GM12878 (cell line): ENCODE measurements around the gene EFCC1. TPM values are rescaled to one million over a fixed set of nuclear protein-coding genes. Genes with fewer than 3 reads are reported as not detected.

Experiments used
- ATAC-seq: fragments of 200-7000 bp; cut with Tn5 transposase; 3 replicates; pipeline ENCODE4 v1.9.1; 2020; ENCODE audit warnings: mild to moderate bottlenecking, moderate library complexity
- BruUV-seq: library from RNA; stranded (reverse); fragments of 400-500 nt; replicated peaks from 2 replicates; lab custom pipeline; 2021; lab: Mats Ljungman, UMichigan
- CTCF ChIA-PET: fragments of 300-600 bp; sonication (Branson Sonifier 250); formaldehyde crosslinking; extraction: SDS; loops from one replicate; lab custom pipeline; 2021; ENCODE audit warnings: inconsistent platforms; lab: Yijun Ruan, JAX
- POLR2A ChIA-PET: fragments of 350-600 bp; formaldehyde crosslinking; extraction: SDS; loops from one replicate; lab custom pipeline; 2021; ENCODE audit warnings: inconsistent platforms; lab: Charles Lee
- RAD21 ChIA-PET: fragments of 300-600 bp; sonication (Branson Sonifier 250); formaldehyde crosslinking; loops from one replicate; lab custom pipeline; 2023; ENCODE audit warnings: antibody characterized with exemption; ENCODE audit not compliant: unreplicated experiment; lab: Charles Lee
- SMC1A ChIA-PET: fragments of 300-600 bp; sonication (Branson Sonifier 250); formaldehyde crosslinking; loops from one replicate; lab custom pipeline; 2023; ENCODE audit not compliant: unreplicated experiment, uncharacterized antibody; lab: Charles Lee
- DNase-seq: peaks from one replicate; pipeline ENCODE4 v3.0.0-alpha.2; 2011; ENCODE audit warnings: low read depth, low spot score
- FAIRE-seq: peaks from 3 replicates; lab custom pipeline; 2011; peaks lifted over from hg19 to GRCh38; lab: Jason Lieb, UNC
- H2AFZ ChIP-seq: 2 replicates; pipeline ENCODE4 v1.6.0; 2011; ENCODE audit warnings: low read depth, low read length, control low read depth; ENCODE audit not compliant: control insufficient read depth
- H3K27ac ChIP-seq: 2 replicates; pipeline ENCODE4 v1.5.1; 2011; ENCODE audit warnings: control low read depth; ENCODE audit not compliant: control insufficient read depth, insufficient read depth
- H3K27me3 ChIP-seq, 2 experiments: replicated peaks in 1 of 2; 2 replicates each; pipeline versions ENCODE4 v1.6.0 to v1.6.1; 2011; ENCODE audit warnings: low read length in 1 of 2; ENCODE audit not compliant: control insufficient read depth in 2 of 2, insufficient read depth in 2 of 2
- H3K36me3 ChIP-seq, 2 experiments: 2 replicates each; pipeline ENCODE4 v1.5.1; 2011; ENCODE audit warnings: low read length in 1 of 2; ENCODE audit not compliant: control insufficient read depth in 2 of 2, insufficient read depth in 2 of 2
- H3K4me1 ChIP-seq: 2 replicates; pipeline ENCODE4 v1.6.1; 2011; ENCODE audit warnings: mild to moderate bottlenecking, low read length, moderate library complexity, mixed read lengths; ENCODE audit not compliant: control insufficient read depth, insufficient read depth
- H3K4me2 ChIP-seq: 2 replicates; pipeline ENCODE4 v1.6.0; 2011; ENCODE audit warnings: control low read depth; ENCODE audit not compliant: control insufficient read depth, insufficient read depth
- H3K4me3 ChIP-seq: fragments of 200-600 bp; sonication (generic); 2 replicates; pipeline ENCODE4 v1.5.1; 2016
- H3K79me2 ChIP-seq: 2 replicates; pipeline ENCODE4 v1.6.0; 2011; ENCODE audit warnings: low read length; ENCODE audit not compliant: control insufficient read depth, insufficient read depth
- H3K9ac ChIP-seq: 2 replicates; pipeline ENCODE4 v1.8.0; 2011; ENCODE audit warnings: low read length, control low read depth, mixed read lengths; ENCODE audit not compliant: control insufficient read depth, insufficient read depth
- H3K9me3 ChIP-seq: replicated peaks from 3 replicates; pipeline ENCODE4 v1.5.1; 2011; ENCODE audit warnings: mild to moderate bottlenecking, low read length; ENCODE audit not compliant: control insufficient read depth, insufficient read depth
- H4K20me1 ChIP-seq: 2 replicates; pipeline ENCODE4 v1.6.0; 2011; ENCODE audit not compliant: control insufficient read depth, insufficient read depth
- BCL3 ChIP-seq: IDR thresholded peaks from 2 replicates; pipeline ENCODE4 v1.6.1; 2011; ENCODE audit warnings: borderline replicate concordance, low read depth, mild to moderate bottlenecking, moderate library complexity, low read length; ENCODE audit not compliant: insufficient read depth, poor library complexity, severe bottlenecking
- CBX3 ChIP-seq: fragments of 200-600 bp; sonication (generic); IDR thresholded peaks from 2 replicates; pipeline ENCODE4 v1.6.1; 2016; ENCODE audit warnings: low read depth, borderline replicate concordance
- CREB1 ChIP-seq: IDR thresholded peaks from 2 replicates; pipeline ENCODE4 v1.6.1; 2012; ENCODE audit warnings: low read depth, mild to moderate bottlenecking, inconsistent platforms
- ETV6 ChIP-seq, 2 experiments: fragments of 450-650 bp in 1 of 2; IDR thresholded peaks in 1 of 2; conservative IDR thresholded peaks in 1 of 2; 2 replicates each; pipeline ENCODE4 v1.6.1; 2014; ENCODE audit warnings: antibody characterized with exemption in 1 of 2, borderline replicate concordance in 1 of 2, low read depth in 1 of 2, mild to moderate bottlenecking in 1 of 2, moderate library complexity in 1 of 2
- EZH2 ChIP-seq: IDR thresholded peaks from 2 replicates; pipeline ENCODE4 v1.6.1; 2012; ENCODE audit warnings: low read depth, mild to moderate bottlenecking, control low read depth, inconsistent platforms, low read length, borderline replicate concordance; ENCODE audit not compliant: control insufficient read depth
- FOS ChIP-seq: IDR thresholded peaks from 3 replicates; pipeline ENCODE4 v1.6.1; 2011; ENCODE audit warnings: borderline replicate concordance; ENCODE audit not compliant: insufficient read length; ENCODE audit errors: extremely low read depth
- HDAC2 ChIP-seq: fragments of 200-600 bp; sonication (generic); IDR thresholded peaks from 2 replicates; pipeline ENCODE4 v1.6.1; 2017
- IKZF1 ChIP-seq: fragments of 450-650 bp; conservative IDR thresholded peaks from 2 replicates; pipeline ENCODE4 v1.6.1; 2017; ENCODE audit warnings: antibody characterized with exemption, mild to moderate bottlenecking
- KAT2A ChIP-seq: conservative IDR thresholded peaks from 2 replicates; pipeline ENCODE4 v1.6.1; 2011; ENCODE audit warnings: low read depth, low read length; ENCODE audit not compliant: control insufficient read depth
- NFYA ChIP-seq: IDR thresholded peaks from 2 replicates; pipeline ENCODE4 v1.6.1; 2011; ENCODE audit warnings: low read depth, mild to moderate bottlenecking, low read length, improper control_type of control experiment, borderline replicate concordance
- NFYB ChIP-seq: IDR thresholded peaks from 2 replicates; pipeline ENCODE4 v1.6.1; 2011; ENCODE audit warnings: low read depth, mild to moderate bottlenecking, low read length, improper control_type of control experiment, moderate library complexity; ENCODE audit not compliant: insufficient read depth
- SMARCA5 ChIP-seq: fragments of 450-650 bp; IDR thresholded peaks from 2 replicates; pipeline ENCODE4 v1.6.1; 2017; ENCODE audit warnings: mild to moderate bottlenecking
- USF2 ChIP-seq: IDR thresholded peaks from 2 replicates; pipeline ENCODE4 v1.6.1; 2011; ENCODE audit warnings: low read depth, low read length, improper control_type of control experiment, borderline replicate concordance
- ZBED1 ChIP-seq: IDR thresholded peaks from 2 replicates; pipeline ENCODE4 v1.6.1; 2016; ENCODE audit warnings: borderline replicate concordance
- ZBTB40 ChIP-seq: fragments of 450-650 bp; IDR thresholded peaks from 2 replicates; pipeline ENCODE4 v1.6.1; 2016; ENCODE audit warnings: mild to moderate bottlenecking, moderate library complexity, borderline replicate concordance
- WGBS: methylation state at CpG from one replicate; pipeline ENCODE4 v1.1.6; 2016; ENCODE audit warnings: low lambda C conversion rate; ENCODE audit not compliant: insufficient replicate concordance, insufficient coverage; ENCODE audit errors: missing lambda C conversion rate; 5-methylcytosine and 5-hydroxymethylcytosine counted together
- in situ Hi-C: fragments of 300-500 bp; cut with MboI; formaldehyde crosslinking; loops from 9 replicates; pipeline ENCODE4 v1.14.3; 2018; ENCODE audit warnings: mixed read lengths
- intact Hi-C: fragments of 100-400 bp; cut with micrococcal nuclease; formaldehyde crosslinking; loops from one replicate; pipeline ENCODE4 v1.14.2; 2022; ENCODE audit not compliant: unreplicated experiment
- polyA plus RNA-seq, 11 experiments: library from polyadenylated mRNA; depleted of rRNA in 4 of 11; unstranded in 6 of 11; stranded (reverse) in 5 of 11; fragments of >200 nt; fragmentation: Nextera tagmentation in 4 of 11; fragmentation: Illumina TruSeq in 1 of 11; extraction: Ambion mirVana in 4 of 11; extraction: Trizol in 1 of 11; gene quantifications; 1 replicate in 1 of 11; 2 replicates in 10 of 11; pipeline versions ENCODE4 v1.2.1 to v1.2.3, GENCODE V29; 2011 to 2016; ENCODE audit warnings: inconsistent platforms in 2 of 11, missing spikeins in 2 of 11, low read depth in 1 of 11
- total RNA-seq, 4 experiments: library from RNA; depleted of rRNA in 3 of 4; stranded (reverse); fragments of >200 nt in 3 of 4; fragmentation: Illumina TruSeq in 1 of 4; extraction: Trizol in 1 of 4; gene quantifications; 2 replicates each; pipeline versions ENCODE4 v1.2.1 to v1.2.3, GENCODE V29; 2013 to 2021

The EFCC1 gene
- total and polyA plus RNA-seq, 10 of the 15 experiments (the other 5 are each of a cell fraction or from before 2014, with no cell fraction given): not detected

- BruUV-seq: no TSS peak
- Histone ChIP-seq H3K4me2 (peak overlapping the region; percentile 98), H4K20me1 (no peaks in the 10 kb centered on the region), H3K4me3 (peak overlapping the region; percentile 74), H2AFZ (peak overlapping the region; percentile 75), H3K9me3 (no peaks in the 10 kb centered on the region; the same call in 2 of the 3 replicates), H3K4me1 (peaks cover 5% of the 10 kb centered on the region), H3K9ac (0 out of 2 replicates have a peak overlapping the region, but pooled peaks have one; percentile 44), H3K27ac (no peak overlapping the region), H3K79me2 (no peaks in the 10 kb centered on the region), H3K27me3 (peaks cover 0 to 4% of the 10 kb centered on the region in 2 experiments; a peak in 1 of 4 replicates), H3K36me3 (no peaks in the 10 kb centered on the region)
- WGBS: under 1% methylated on average over 54 of the region's 54 CpGs
- ChIA-PET POLR2A (interaction anchor here (0.6 to 2.2 kb wide), 3 partner anchors 10 to 123 kb away, joined by 3 to 10 read pairs (median 4); no protein-coding TSS in a partner anchor), RAD21 (interaction anchor here (2.2 kb wide), 1 partner anchor 10 kb away, joined by 7 read pairs; no protein-coding TSS in a partner anchor), SMC1A (interaction anchor here (0.6 to 2.0 kb wide), 10 partner anchors 10 to 345 kb away, joined by 3 to 12 read pairs (median 4); no protein-coding TSS in a partner anchor), CTCF (interaction anchor here (0.5 to 3.5 kb wide), 13 partner anchors 8 to 566 kb away, joined by 3 to 39 read pairs (median 4); a partner anchor contains a TSS)
- in situ Hi-C loops (no loop called here), intact Hi-C loops (no loop called here)
- FAIRE-seq (peak; percentile 94), ATAC-seq (peak; percentile 100), DNase-seq (peak; percentile 53)
- no peak for TF ChIP-seq ETV6 (conservative IDR thresholded peaks at IDR 0.05 in 1 of 2, IDR thresholded peaks at IDR 0.05 in 1 of 2; ENCODE audit: borderline replicate concordance in 1 of 2, low read depth in 1 of 2)
- TF ChIP-seq KAT2A: no peak
- TF ChIP-seq HDAC2: no peak
- peak; percentile 67 for TF ChIP-seq IKZF1
- TF ChIP-seq NFYB: peak; percentile 90
- TF ChIP-seq CBX3: no peak
- TF ChIP-seq SMARCA5: peak; percentile 61; the same call in 1 of the 2 replicates
- TF ChIP-seq USF2: no peak
- no peak for TF ChIP-seq NFYA
- no peak for TF ChIP-seq FOS
- 0 out of 2 replicates have a peak, but pooled peaks have one; percentile 16 for TF ChIP-seq ZBTB40
- no peak for TF ChIP-seq BCL3
- TF ChIP-seq EZH2: no peak
- no peak for TF ChIP-seq ZBED1
- TF ChIP-seq CREB1: peak; percentile 86
Observed at GRCh38 chr3:129026728-129027543, 25.8 kb downstream of the EFCC1 start.
